ENCODE data around the gene LCE1E.

LCE1E gene

DNA sequence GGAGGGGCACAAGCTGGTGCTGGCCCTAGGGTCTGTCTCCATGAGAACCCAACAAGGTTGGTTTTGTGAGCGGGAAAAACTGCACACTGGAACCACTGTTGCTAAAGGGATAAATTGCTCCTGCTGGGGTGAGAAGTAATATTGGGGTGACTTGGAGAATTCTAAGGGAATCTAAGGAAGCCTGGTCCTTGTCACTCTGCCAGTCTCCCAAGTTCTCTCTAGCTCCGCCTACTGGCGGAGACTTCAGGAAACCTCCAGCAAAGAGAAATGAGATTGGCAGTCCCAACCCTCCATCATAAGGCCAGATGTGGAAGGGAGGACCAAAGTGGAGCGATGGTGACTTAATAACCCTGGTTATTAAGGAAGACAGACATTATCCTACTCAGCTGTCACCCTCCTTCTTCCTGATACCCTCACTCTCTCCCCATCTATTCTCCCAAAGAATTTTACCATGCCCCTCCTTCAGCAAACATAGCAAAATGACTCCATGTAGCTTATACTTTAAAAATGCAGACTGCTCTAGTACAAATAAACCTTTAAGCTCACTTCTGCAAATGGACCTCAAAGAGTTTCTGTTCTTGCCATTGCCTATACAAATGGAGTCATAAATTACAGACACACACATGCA, 8.4 kb upstream of the LCE1E start:
- no peak for DNase-seq (ENCODE audit: low read depth in 3 of 3)

DNA sequence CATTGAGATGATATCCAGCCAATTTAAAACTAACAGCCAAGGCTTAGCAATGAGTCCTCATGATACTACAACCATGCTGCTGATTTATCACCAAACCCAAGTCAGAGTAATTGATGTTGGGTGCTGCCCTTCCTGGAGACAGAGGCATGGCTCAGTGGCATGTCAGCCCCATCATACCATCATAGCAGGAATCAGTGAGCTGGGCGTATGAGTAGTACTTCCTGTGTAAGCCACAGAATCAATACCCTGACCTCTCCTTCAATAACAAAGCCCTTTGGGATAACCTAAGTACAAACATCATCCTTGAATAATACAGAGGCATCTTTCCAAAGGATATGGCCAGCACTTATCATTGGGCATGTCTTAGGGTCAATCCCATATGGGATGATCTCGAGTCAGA, 3.0 kb upstream of the LCE1E start:
- no peak for DNase-seq (ENCODE audit: low read depth in 3 of 3)

DNA sequence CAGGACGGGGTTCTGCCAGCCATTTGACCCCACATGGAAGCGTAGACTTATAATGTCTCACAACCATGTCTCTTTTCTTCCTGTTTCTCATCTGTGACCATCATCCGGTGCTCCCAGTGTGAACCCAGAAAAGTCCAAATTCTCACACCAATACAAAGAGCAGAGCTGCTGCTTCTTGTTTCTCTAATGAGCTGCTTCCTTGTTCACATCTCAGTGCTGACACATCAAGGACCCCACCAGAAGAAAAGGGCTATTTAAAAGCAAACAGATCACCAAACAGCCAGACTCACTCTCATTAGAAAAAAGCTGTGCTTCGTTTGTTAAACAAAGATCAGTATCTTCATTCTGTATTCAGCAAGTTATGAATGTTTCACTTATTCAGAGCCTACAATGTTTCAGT, 9.6 kb downstream of the LCE1E start:
- DNase-seq (ENCODE audit: low read depth in 3 of 3): no peak

DNA sequence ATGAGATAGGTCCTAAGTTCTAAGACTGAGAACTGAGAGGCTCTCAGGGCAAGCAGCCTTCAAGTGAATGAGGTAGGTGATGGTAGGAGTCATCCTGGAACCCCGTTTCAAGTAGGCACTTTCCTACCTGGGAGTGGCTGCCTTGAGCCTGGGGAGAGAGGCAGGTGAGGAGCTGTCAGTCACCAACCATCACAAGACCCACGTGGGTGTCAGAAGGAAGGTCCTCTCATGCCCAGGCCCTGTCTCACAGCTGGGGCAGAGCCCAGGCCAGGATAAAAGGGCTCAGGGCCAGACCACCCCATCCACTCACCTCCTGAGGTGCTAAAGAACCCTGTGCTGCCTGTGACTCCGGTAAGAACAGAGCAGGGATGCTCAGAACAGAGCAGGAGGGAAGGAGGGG, 10.4 kb downstream of the LCE1E start, which contains the start of gene LCE1D:
Gene LCE1D (plus strand): TSS at position 301 of the 400 bp plus-strand sequence. CDS start 1,074 bp downstream, outside the sequence.
- DNase-seq (ENCODE audit: low read depth in 3 of 3): no peak

DNA sequence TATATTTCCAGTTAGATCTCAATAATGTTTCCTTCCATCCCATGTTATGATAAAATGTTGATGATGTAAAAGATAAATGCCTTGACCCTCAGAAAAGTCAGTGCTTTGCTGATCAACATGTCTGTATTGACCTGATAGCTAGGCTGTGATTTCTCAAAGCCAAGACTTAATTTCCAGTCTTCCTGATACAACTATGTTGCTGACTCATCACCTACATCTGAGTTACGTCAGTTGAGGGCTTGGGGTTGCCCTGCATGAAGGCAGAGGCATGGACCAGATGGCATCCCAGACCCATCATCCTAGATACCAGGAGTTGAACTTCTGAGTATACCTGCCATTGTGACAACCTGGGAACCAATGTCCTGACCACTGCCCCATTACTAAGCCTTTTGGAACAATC, 15.3 kb downstream of the LCE1E start:
- DNase-seq (ENCODE audit: low read depth in 3 of 3): no peak

DNA sequence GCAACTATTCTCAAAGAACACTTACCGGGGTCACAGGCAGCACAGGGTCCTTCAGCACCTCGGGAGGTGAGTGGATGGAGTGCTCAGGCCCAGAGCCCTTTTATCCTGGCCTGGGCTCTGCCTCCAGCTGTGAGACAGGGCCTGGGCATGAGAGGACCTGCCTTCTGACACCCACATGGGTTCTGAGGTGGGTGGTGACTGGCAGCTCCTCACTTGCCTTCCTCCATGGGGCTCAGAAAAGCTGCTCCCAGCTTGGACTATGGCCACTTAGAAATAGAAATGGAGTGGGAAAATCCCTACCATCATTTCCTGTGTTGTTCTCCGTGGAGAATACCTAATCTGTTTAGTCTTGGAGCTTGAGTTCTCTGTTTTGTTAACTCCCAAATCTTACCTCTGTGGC, 20.5 kb downstream of the LCE1E start, which contains the start of gene LCE1C:
Gene LCE1C (minus strand): TSS at position 76 of the 400 bp plus-strand sequence. CDS start 1,173 bp downstream, outside the sequence.
- DNase-seq (ENCODE audit: low read depth in 3 of 3): no peak

DNA sequence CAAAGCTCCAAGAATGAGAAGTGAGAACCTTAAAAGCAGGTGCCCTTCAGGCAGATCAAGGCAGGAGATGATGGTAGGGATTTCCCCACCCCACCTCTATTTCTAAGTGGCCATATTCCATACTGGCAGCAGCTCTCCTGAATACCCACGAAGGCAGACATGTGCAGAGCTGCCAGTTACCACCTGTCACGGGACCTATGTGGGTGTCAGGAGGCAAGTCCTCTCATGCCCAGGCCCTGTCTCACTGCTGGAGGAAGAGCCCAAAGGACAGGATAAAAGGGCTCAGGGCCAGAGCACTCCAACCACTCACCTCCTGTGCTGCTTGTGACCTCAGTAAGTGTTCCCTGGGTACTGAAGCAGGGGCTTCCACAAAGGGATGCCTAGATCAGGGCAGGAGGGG, 25.0 kb downstream of the LCE1E start:
- no peak for DNase-seq (ENCODE audit: low read depth in 3 of 3)

DNA sequence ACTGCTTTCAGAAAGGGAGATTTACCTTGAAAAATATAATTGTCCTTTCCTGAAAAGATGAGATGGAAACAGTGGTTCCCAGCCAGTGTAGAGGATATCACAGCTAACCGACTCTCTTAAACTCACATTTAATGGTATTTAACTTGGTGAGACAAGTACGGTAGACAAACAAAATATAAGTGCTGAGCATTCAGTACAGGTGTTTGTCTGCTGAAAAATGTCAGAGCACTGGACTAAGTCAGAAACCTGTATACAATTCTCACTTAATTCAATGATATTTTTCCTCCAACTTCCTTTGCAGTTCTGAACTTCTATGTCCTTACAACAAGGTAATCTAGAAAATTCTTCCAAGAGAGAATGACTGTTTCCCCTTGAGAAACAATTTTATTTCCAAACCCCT, 25.6 kb downstream of the LCE1E start, which contains the start of gene LCE1B:
Gene LCE1B (plus strand): TSS at position 301 of the 400 bp plus-strand sequence. CDS start 476 bp downstream, outside the sequence.
- no peak for DNase-seq (ENCODE audit: low read depth in 3 of 3)

DNA sequence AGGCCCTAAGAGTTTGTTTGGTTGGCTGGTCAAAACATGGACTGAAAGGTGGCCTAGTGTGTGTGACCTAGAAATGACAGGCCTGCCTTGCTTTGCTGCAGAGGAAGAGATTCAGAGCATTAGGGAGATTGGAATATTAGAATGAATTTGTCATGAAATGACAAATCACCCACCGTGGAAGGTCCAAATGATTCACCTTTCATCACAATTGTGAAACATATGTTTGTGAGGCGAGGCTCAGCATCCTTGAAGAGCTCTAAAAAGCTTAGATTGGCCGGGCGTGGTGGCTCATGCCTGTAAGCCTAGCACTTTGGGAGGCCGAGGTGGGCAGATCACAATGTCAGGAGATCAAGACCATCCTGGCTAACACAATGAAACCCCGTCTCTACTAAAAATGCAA, 31.3 kb downstream of the LCE1E start:
- DNase-seq (ENCODE audit: low read depth in 3 of 3): no peak

DNA sequence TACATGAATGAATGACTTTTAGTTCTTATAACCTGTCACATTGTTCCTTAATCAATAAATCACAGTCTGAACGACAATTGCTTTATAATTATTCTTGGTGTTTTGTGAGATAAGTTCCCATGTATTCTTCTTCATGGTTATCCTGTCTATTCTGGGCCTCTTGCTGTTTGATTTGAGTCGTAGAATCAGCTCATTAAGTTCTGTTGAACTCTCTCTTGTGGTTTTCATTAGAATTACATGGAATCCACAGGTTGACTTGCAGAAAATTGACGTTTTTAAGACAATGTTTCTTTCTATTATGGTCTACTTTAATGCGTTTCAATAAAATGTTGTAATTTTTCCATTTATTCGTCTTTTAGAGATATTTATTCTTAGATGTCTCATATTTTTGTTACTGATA, 37.2 kb downstream of the LCE1E start:
- DNase-seq (ENCODE audit: low read depth in 3 of 3): no peak

DNA sequence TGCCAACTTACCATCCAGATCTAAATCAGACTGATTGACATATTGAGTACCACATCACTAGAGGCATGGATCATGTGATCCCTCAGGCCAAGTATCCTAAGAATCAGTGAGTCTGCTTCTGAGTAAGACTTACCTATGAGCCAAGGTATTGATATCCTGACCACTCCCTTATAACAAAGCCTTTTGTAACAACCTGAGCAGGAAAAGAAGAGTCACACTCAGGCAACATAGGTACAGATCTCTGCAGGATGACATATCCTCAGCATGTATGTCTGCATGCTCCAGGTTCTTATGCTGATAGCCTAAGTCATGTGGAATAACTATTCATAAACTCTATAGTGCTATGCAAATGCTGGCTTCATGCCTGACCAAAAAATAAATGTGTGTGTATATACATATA, 38.9 kb downstream of the LCE1E start:
- DNase-seq (ENCODE audit: low read depth in 3 of 3): no peak

DNA sequence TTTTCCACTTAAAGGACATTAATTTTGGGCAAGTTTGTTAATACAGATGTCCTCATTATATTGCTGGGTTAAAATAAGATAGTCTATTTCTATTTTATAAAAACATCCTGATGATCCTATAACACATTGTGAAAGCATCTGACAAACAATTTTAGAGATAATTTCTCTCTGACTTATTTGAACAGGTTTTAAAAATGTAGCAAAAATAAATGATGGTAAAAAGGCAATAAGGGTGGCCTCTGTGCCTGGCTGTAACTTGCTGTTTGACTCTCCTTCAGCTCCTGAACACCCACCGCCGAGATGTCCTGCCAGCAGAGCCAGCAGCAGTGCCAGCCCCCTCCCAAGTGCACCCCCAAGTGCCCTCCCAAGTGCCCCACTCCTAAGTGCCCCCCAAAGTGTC, 41.1 kb downstream of the LCE1E start, which contains the start of gene LCE1A:
Gene LCE1A (plus strand): TSS at position 301 of the 400 bp plus-strand sequence. CDS start 0 bp downstream, at position 301.
- no peak for DNase-seq (ENCODE audit: low read depth in 3 of 3)

DNA sequence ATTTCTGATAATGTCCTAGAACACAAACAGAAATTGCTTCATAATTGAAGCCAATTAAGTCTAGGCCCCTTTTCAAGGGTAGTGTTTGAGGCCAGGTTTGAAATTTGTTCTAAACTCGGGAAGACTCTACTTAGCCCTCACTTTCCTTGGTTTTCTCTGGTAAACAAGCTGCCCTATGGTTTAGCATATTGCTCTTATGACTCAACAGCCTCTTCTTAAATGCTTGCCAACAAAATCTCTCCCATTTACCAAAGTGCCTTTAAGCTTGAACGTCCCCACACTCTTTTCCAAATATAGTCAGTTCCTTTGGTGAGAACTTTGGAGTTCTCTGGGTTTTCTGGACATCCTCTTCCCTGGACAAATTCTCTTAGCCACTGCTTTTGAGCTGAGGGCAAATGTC, 50.8 kb downstream of the LCE1E start:
- DNase-seq (ENCODE audit: low read depth in 3 of 3): no peak
